Colonic mucosa (tissue), 4 donors: Measurements from ENCODE around the gene ARID3C. TPM values are rescaled to one million over a fixed set of nuclear protein-coding genes. Genes with fewer than 3 reads are reported as not detected.

Experiments used
- DNase-seq: peaks from one replicate; pipeline ENCODE4 v3.0.0-alpha.2; 2020
- H3K27ac ChIP-seq: fragments of 200-600 bp; one replicate; pipeline ENCODE4 v1.8.0; 2021
- H3K27me3 ChIP-seq: fragments of 200-600 bp; one replicate; pipeline ENCODE4 v1.8.0; 2021
- H3K36me3 ChIP-seq: fragments of 200-600 bp; one replicate; pipeline ENCODE4 v1.8.0; 2021
- H3K4me1 ChIP-seq: fragments of 200-600 bp; one replicate; pipeline ENCODE4 v1.8.0; 2021; ENCODE audit warnings: mild to moderate bottlenecking
- H3K4me3 ChIP-seq: fragments of 200-600 bp; one replicate; pipeline ENCODE4 v1.8.0; 2021
- H3K9ac ChIP-seq, 2 donors: one replicate each; pipeline ENCODE4 v1.7.0; 2013; ENCODE audit warnings: control low read depth in 2 of 2, low read depth in 2 of 2, low read length in 2 of 2
- H3K9me3 ChIP-seq: fragments of 200-600 bp; one replicate; pipeline ENCODE4 v1.8.0; 2021
- CTCF ChIP-seq: fragments of 200-600 bp; IDR thresholded peaks from one replicate; pipeline ENCODE4 v1.8.0; 2022; ENCODE audit warnings: antibody characterized with exemption, mild to moderate bottlenecking
- intact Hi-C: fragments of 100-400 bp; cut with DNase I; formaldehyde crosslinking; loops from one replicate; pipeline ENCODE4 v1.14.1; 2022
- total RNA-seq, 2 donors: library from RNA; stranded (reverse); fragmentation: NEBNext Ultra II Directional in 1 of 2; extraction: Animal tissue kit (Norgen Biotek cat#: 25700) in 1 of 2; gene quantifications; one replicate each; pipeline ENCODE4 v1.2.1, GENCODE V29; 2021
- donor health status: healthy.
- donor health status: DM: no; HTN: no; CAD: no.
- donor health status: DM: no; HTN: no; CAD: no.

ARID3C gene
- total RNA-seq, 2 donors from 2014 or later: not detected

GRCh38 chr9:34573599-34574325, 55.1 kb downstream of the ARID3C start:
- no peaks in the 10 kb centered on the region for H3K36me3 ChIP-seq
- H3K9me3 ChIP-seq: no peaks in the 10 kb centered on the region
- intact Hi-C loops: no loop called here
- H3K4me3 ChIP-seq: no peak overlapping the region
- H3K4me1 ChIP-seq: peaks cover 3% of the 10 kb centered on the region
- no peak overlapping the region for H3K9ac ChIP-seq
- no peak for TF ChIP-seq CTCF
- no peak overlapping the region for H3K27ac ChIP-seq
- DNase-seq: no peak
- peaks cover 27% of the 10 kb centered on the region for H3K27me3 ChIP-seq

DNA sequence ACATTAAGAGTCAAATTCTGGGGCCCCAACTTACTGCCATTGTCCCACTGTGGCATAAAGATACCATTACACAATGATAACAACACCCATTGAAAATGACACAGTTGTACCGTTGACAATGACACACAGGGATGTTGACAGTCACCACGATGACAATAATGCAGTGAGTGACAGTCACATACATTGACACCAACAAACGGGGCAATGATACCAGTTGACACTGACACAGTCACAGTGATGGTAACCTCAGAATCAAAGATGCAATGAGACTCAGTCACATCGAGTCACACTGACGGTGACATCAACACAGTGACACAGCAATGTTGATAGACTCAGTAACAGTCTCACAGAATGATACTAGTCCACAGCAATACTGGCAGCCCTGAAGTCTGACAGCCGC, 56.2 kb downstream of the ARID3C start:
- intact Hi-C loops: no loop called here
- no peaks in the 10 kb centered on the region for H3K4me1 ChIP-seq

DNA sequence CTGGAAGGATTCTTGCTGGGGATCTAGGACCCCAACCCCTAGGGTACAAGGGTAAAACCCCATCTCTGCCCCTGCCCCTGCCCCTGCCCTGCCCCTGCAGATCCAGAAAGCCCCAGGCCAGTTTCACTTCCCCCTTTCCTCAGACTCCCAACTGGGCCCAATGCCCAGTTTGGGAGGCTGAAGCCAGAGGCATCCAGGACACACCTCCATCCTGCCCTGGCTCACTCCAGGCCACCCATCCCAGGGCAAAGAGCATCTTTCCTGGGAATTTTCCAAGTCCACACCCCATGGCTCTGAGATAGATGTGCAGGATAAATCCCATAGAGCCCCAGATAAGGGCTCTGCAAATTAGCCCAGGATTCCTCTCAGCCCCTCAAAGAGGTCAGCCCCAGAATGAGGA, 56.8 kb downstream of the ARID3C start:
- H3K27me3 ChIP-seq: peaks cover 11% of the 10 kb centered on the region
- no peak overlapping the region for H3K4me3 ChIP-seq
- no peaks in the 10 kb centered on the region for H3K4me1 ChIP-seq
- DNase-seq: peak; percentile 89
- H3K9ac ChIP-seq: no peak overlapping the region
- TF ChIP-seq CTCF: no peak
- no peaks in the 10 kb centered on the region for H3K36me3 ChIP-seq
- no peaks in the 10 kb centered on the region for H3K9me3 ChIP-seq
- no peak overlapping the region for H3K27ac ChIP-seq
- intact Hi-C loops: no loop called here

More for the DNA sequence above, 56.2 kb downstream of the ARID3C start:
- no peak for DNase-seq
- Histone ChIP-seq H3K9ac (no peak overlapping the region), H3K36me3 (no peaks in the 10 kb centered on the region), H3K9me3 (no peaks in the 10 kb centered on the region), H3K27me3 (peaks cover 16% of the 10 kb centered on the region), H3K4me3 (no peak overlapping the region), H3K27ac (no peak overlapping the region)
- TF ChIP-seq CTCF: no peak

GRCh38 chr9:34571481-34571810, 57.4 kb downstream of the ARID3C start:
- TF ChIP-seq CTCF: no peak
- no peak overlapping the region for H3K9ac ChIP-seq
- no peak overlapping the region for H3K4me3 ChIP-seq
- H3K27ac ChIP-seq: no peak overlapping the region
- no peaks in the 10 kb centered on the region for H3K36me3 ChIP-seq
- peak; percentile 29 for DNase-seq
- intact Hi-C loops: no loop called here
- no peaks in the 10 kb centered on the region for H3K4me1 ChIP-seq
- H3K27me3 ChIP-seq: peaks cover 5% of the 10 kb centered on the region
- H3K9me3 ChIP-seq: no peaks in the 10 kb centered on the region

Other genes with a start within 250 kb of the ARID3C start
- 1 to 10 TPM; 6.3 to 7.5 TPM for gene FAM219A, start 170.5 kb downstream of the ARID3C start, total RNA-seq
- not detected for gene DNAI1, start 170.3 kb downstream of the ARID3C start, total RNA-seq
- gene ENHO, start 106.1 kb downstream of the ARID3C start, total RNA-seq: 1 to 10 TPM; 1.2 to 1.3 TPM
- gene CNTFR, start 39.3 kb downstream of the ARID3C start, total RNA-seq: 1 to 10 TPM; 1.8 to 1.9 TPM
- 10 to 100 TPM; 37.0 to 54.4 TPM for gene RPP25L, start 17.0 kb downstream of the ARID3C start, total RNA-seq
- gene DCTN3, start 8.6 kb downstream of the ARID3C start, total RNA-seq: 10 to 100 TPM; 65.2 to 76.3 TPM
- 100 to 1,000 TPM in 1 of 2 donors, 10 to 100 TPM in 1; 49.6 to 114 TPM for gene SIGMAR1, start 8.7 kb upstream of the ARID3C start, total RNA-seq
- 10 to 100 TPM; 37.8 to 45.6 TPM for gene GALT, start 17.6 kb upstream of the ARID3C start, total RNA-seq
- 10 to 100 TPM; 10.5 to 10.6 TPM for gene IL11RA, start 23.1 kb upstream of the ARID3C start, total RNA-seq
- not detected for gene CCL27, start 33.6 kb upstream of the ARID3C start, total RNA-seq
- 1 to 10 TPM; 2.2 to 5.0 TPM for gene CCL19, start 62.2 kb upstream of the ARID3C start, total RNA-seq
- 10 to 100 TPM; 27.3 to 42.2 TPM for gene CCL21, start 81.1 kb upstream of the ARID3C start, total RNA-seq